Measurements from ENCODE around the gene BAZ2B.

DNA sequence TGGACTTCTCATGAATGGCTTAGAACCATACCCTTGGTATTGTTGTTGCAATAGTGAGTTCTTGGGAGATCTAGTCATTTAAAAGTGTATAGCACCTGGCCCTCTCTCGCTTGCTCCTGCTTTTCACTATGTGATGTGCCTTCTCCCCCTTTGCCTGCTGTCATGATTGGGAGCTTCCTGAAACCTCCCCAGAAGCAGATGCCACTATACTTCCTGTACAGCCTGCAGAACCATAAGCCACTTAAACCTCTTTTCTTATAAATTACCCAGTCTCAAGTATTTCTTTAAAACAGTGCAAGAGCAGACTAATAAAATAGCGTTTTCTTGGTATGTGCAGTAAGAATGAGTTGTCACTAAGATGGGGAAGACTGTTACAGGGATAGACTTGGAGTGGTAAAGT lies 31.6 kb downstream of the BAZ2B start:
- TF ChIP-seq, protein P1, sequence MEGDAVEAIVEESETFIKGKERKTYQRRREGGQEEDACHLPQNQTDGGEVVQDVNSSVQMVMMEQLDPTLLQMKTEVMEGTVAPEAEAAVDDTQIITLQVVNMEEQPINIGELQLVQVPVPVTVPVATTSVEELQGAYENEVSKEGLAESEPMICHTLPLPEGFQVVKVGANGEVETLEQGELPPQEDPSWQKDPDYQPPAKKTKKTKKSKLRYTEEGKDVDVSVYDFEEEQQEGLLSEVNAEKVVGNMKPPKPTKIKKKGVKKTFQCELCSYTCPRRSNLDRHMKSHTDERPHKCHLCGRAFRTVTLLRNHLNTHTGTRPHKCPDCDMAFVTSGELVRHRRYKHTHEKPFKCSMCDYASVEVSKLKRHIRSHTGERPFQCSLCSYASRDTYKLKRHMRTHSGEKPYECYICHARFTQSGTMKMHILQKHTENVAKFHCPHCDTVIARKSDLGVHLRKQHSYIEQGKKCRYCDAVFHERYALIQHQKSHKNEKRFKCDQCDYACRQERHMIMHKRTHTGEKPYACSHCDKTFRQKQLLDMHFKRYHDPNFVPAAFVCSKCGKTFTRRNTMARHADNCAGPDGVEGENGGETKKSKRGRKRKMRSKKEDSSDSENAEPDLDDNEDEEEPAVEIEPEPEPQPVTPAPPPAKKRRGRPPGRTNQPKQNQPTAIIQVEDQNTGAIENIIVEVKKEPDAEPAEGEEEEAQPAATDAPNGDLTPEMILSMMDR (conservative IDR thresholded peaks at IDR 0.05; ENCODE audit: low read length) = no peak
- no peak for TF ChIP-seq EZH2phosphoT487 (IDR thresholded peaks at IDR 0.05; ENCODE audit: borderline replicate concordance, low read depth, low read length)
